Activated T-cell treated with anti-CD3 and anti-CD28 coated beads for 48 hours (primary cell): ENCODE data around the gene ZNF566.
A peak's percentile ranks its signal among the peaks of the same experiment; 100 is the strongest.

Experiments used
- DNase-seq: peaks from one replicate; pipeline ENCODE4 v3.0.0-alpha.2; 2020; ENCODE audit warnings: low read depth

ZNF566 gene

DNA sequence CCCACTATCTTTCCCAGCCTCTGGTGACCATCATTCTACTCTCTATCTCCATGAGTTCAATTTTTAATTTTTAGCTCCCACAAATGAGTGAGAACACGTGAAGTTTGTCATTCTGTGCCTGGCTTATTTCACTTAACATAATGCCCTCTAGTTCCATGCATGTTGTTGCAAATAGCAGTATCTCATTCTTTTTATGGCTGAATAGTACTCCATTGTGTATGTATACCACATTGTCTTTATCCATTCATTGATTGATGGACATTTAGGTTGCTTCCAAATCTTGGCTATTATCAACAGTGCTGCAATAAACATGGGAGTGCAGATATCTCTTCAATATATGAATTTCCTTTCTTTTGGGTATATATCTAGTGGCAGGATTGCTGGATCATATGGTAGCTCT lies 48.0 kb downstream of the ZNF566 start:
- DNase-seq, result no peak

DNA sequence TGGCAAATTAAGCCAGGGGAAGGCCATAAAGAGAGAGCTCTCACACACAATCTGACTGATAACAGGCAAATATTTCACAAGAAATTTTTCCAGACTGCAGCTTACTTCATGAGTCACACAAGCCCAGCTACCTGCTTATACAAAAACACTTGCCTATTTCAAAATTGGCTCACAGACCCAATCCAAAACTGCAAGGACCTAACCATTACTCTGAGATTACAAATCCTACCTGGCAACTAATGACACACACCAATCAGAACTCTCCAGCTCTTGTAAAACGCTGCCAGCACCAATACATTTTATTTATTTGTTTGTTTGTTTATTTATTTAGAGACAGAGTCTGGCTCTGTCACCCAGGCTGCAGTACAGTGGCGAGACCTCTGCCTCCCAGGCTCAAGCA lies 52.8 kb downstream of the ZNF566 start:
- DNase-seq, result no peak

DNA sequence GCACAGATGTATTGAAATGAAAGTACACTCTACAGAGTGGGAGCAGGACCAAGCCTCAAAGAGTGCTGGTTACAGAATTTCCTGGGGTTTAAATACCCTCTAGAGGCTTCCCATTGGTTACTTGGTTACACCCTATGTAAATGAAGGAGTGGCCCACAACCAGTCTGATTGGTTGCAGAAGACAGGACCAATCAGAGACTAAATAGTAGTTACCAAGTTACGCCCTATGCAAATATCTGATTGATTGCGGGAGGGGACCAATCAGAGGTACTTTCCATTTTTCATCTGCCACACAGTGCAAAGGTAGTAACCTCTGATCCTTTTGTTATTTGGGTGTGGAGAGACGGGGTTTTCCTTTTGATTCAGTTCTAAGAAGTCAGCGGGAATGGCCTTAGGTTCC lies 65.4 kb downstream of the ZNF566 start:
- no peak for DNase-seq

DNA sequence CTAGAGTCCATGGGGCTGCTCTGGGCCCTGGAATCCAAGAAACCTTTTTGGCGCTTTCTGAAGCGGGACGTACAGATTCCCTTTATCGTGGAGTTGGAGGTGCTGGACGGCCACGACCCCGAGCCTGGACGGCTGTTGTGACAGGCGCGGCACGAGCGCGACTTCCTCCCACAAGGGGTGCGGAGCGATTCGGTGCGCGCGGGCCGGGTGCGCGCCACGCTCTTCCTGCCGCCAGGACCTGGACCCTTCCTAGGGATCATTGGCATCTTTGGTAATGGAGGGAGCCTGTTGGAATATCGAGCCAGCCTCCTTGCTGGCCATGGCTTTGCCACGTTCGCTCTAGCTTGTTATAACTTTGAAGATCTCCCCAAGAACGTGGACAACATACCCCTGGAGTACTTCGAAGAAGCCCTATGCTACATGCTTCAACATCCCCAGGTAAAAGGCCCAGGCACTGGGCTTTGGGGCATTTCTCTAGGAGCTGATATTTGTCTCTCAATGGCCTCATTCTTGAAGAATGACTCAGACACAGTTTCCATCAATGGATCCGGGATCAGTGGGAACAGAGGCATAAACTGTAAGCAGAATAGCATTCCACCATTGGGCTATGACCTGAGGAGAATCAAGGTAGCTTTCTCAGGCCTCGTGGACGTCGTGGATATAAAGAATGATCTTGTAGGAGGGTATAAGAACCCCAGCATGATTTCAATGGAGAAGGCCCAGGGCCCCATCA lies 67.4 kb downstream of the ZNF566 start:
- DNase-seq, result no peak

DNA sequence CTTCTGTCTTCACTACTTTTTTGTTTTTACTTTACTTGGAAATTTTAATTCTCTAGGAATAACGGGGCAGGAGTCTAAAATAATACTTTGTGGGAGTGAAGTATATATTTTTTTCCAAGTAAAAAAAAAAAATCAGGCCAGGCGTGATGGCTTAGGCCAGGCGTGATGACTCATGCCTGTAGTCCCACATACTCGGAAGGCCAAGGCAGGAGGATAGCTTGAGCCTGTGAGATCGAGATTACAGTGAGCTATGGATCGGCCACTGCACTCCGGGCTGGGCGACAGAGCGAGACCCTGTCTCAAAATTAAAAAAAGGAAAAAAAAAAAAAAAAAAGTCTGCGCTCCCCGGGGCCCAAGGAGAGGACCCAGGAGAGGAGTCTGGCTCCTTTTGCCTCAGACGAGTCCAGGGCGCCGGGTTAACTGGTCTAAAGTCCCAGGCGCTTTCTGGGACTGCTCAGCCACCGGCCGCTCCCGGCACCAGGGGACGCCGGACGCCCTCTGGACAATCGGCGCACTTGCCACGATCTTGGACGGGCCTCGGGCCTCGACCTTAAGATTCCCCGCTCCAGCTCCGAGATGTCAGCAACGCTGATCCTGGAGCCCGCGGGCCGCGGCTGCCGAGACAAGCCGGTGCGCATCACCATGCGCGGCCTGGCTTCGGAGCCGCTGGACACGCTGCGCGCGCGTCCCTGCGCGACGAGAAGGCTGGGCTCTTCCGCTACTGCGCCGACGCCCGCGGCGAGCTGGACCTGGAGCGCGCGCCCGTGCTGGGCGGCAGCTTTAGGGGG lies 68.2 kb downstream of the ZNF566 start:
- DNase-seq, result no peak

DNA sequence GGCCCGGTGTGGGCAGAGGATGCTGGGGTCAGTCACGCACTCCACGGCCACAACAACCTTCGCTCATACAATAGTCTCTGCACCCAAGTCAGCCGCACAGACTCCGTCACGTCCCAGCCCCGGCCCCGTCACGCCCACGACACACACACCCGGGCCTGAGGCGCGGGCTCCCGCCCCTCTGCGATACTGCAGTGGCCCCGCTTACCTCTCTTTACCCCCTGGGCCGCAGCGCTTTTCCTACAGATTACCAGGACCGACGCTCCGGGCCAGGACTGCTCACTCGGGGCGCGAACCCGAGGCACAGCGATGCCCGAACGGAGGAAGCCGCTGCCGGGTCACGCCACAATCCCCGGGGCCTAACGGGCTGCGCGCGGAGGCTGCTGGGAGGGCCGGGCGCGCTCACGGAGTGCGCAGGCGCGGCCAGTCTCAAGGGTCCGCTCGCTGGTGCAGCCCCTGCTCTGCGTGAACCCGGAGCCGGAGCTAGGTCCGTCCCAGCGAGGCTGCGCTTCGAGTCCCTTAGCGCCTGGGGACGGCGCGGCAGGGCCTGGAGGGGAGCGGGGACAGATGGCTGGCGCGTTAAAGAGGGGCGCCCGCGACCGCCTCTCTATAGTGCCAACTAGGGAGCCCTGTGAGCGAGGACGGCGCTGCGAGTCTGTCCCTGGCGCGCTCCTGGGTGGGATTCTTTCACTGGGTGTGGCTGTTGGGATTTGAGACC lies 70.9 kb downstream of the ZNF566 start, which contains the start of gene ZFP82:
Gene ZFP82, minus strand, starts transcription at position 358 of the 715 bp plus-strand sequence. CDS start 8,855 bp downstream, outside the sequence.
- DNase-seq, result peak; percentile 78

DNA sequence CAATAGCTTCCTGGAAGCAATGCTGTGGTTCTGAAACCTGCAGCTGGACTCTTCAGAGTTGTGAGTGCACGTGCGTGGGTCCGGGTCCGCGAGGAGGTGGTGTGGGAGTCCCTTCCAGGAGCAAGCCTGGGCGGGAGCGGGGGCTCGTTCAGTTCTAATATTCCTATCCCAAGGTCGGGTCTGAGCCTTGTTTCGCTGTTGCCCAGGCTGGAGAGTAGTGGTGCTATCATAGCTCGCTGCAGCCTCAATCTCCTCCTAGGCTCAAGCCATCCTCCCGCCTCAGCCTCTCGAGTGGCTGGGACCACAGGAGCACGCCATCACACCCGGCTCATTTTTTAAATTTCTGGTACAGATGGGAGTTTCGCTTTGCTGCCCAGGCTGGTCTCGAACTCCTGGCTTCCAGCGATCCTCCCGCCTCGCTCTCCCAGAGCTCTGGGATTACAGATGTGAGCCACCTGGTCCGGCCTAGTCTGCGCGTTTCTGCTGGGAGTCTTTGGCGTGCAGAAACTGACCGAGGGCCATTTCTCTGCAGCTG lies 71.5 kb downstream of the ZNF566 start:
- no peak for DNase-seq

DNA sequence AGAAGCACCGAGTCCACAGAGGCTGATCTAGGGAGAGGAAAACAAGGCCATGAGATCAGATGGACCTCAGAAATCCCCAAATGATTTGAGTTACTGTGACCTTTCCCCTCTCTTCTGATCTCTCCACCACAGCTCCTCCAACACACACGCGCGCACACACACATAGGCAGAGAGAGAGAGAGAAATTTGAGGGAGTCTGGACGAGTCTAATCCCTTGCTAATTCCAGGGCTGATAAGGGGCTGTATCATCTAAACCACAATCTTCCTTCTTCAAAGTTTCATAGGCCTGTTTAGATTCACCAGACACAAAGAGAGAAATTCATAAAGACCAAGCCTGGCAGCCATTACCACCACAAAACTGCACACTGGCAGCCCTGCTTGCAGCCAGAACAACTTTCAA lies 79.5 kb downstream of the ZNF566 start:
- DNase-seq, result no peak

DNA sequence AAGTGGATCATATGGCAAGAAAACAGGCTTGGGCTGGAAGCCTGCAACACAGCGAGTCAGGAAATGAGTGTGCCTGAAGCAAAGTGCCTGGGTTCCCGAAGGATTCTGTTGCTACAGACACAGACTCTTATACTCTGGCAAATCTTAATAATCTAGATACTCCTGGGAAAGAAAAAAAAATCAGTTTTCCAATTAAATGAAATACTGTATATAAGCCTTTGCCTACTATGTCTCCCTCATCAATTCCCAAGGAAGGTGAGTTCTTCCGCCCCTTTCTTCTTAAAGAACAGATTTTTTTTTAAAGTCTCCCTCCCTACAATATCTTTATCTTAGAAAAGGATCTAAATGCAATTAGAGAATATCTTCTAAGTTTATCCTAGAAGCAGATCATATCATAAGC lies 81.3 kb downstream of the ZNF566 start:
- DNase-seq, result no peak

DNA sequence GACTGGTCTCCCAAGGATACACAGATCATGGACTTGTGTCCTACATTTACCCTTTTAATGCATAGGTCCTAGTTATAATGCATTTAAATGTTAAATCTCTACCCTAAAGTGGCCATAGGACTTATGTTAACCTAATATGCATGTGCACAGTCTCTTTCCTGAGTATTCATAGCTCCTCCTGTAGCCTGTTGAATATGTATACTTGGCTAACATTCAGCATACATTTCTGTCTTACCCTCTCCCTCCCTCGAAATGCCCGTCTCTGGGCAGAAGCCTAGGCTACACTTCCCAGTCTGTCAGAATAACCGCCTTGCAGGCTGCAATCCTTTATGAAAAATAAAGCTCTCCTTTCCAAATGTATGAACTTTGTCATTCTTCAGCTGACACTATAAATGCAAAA lies 84.9 kb downstream of the ZNF566 start:
- DNase-seq, result no peak

DNA sequence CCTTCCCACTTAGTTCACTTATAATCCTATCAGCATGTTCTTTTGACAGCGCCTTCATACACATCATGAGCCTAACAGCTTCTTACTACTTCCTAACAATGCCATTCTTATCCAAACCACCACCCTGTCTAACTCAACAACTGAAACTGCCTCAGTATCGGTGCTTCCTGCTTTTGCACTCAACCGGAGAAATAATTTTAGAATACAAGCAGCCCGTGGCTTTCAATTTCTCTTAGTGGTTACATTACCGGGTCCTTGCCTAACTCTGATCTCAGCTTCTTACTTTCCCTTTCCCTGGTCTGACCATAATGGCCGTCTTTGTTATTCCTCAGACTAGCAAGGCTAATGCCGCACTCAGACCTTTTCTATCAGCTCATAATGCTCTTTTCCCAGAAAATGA lies 87.9 kb downstream of the ZNF566 start:
- DNase-seq, result no peak

DNA sequence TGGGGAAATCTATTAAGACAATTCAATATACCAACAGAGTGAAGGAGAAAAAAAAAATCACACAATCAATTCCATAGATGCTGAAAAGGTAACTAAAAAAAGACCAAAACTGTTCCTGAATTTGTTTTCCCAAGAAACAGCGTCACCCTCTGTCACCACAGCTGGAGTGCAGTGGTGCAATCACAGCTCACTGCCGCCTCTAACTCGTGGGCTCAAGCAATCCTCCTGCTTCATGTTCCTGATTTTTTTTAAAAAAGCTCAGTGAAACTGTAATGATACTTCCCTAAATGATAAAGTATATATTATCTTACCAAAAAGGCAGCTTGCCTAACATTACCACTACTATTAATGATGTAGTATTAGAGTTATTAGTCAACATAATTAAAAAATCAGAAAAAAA lies 90.8 kb downstream of the ZNF566 start:
- no peak for DNase-seq
